KOPT-K1 (cell line): ENCODE data around the gene DCLK2.

Experiments used
- H3K27ac ChIP-seq: fragments of 200-600 bp; sonication (generic); 2 replicates; pipeline ENCODE4 v1.5.1; 2016; ENCODE audit warnings: antibody characterized with exemption, mild to moderate bottlenecking, low read depth, low read length; ENCODE audit not compliant: poor library complexity, severe bottlenecking
- H3K36me3 ChIP-seq: fragments of 200-600 bp; sonication (generic); 2 replicates; pipeline ENCODE4 v1.5.1; 2017; ENCODE audit warnings: antibody characterized with exemption, mild to moderate bottlenecking, low read length, moderate library complexity; ENCODE audit not compliant: insufficient read depth
- H3K9me3 ChIP-seq: fragments of 200-600 bp; sonication (generic); 2 replicates; pipeline ENCODE4 v1.5.1; 2017; ENCODE audit warnings: antibody characterized with exemption, low read length, mild to moderate bottlenecking; ENCODE audit not compliant: insufficient read depth, poor library complexity, severe bottlenecking

The DCLK2 gene

DNA sequence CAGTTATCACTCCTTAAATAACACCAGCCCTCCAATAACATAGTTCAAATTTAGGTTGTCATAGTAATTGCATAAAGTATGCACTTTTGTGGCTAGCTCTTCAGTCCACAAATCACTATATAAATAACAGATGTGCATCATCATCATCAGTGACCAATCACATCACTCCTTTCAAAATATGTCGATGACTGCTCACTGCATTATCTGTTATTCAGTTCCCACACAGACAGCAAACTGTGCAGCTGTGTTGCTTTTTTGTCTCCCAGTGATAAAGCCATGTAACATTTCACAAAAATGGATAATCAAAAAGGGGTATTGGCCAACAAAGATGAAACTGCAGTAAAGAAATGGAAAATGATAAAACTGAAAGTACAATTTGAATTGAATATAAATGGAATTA is 205.4 kb downstream of the DCLK2 start:
- no peak overlapping the region for H3K27ac ChIP-seq
- H3K9me3 ChIP-seq: no peaks in the 10 kb centered on the region
- no peaks in the 10 kb centered on the region for H3K36me3 ChIP-seq

DNA sequence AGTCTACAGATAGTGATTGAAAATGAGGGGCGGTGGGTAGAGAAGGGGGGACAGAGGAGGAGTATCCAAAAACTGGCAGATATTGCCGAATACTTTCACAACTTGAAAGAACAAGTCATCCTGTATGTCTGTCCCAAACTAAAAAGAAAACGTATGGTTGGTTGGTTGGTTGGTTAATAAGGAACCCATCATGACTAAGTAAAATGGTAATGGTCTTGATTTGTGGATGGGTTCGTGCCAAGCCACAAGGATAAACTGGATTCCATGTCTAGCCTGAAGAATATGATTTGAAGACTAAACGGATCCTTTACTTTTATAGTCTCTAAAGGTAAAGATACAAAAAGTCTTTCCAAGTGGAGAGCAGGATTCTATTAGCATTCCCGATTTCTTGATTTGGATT is 208.4 kb downstream of the DCLK2 start:
- H3K27ac ChIP-seq: no peak overlapping the region
- H3K36me3 ChIP-seq: no peaks in the 10 kb centered on the region
- H3K9me3 ChIP-seq: no peaks in the 10 kb centered on the region

DNA sequence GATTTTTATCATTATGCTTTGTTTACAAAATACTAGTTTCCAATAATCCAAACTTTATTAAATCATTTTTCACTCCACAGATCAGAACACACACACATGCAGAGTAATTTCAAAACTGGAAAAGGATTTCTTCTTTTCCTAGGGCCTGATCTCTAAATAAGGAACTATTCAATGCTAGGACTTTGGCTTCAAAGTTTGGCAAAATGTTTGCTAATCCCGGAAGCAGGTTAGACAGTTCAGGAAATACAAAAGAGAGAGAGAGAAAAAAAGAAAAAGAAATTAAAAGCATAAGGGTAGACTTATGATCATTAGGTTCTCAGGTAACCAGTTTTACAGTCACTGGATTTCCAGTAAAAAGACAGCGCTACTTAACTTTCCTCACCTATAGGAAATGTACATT is 211.0 kb downstream of the DCLK2 start:
- Histone ChIP-seq H3K36me3 (no peaks in the 10 kb centered on the region), H3K9me3 (no peaks in the 10 kb centered on the region), H3K27ac (no peak overlapping the region)

DNA sequence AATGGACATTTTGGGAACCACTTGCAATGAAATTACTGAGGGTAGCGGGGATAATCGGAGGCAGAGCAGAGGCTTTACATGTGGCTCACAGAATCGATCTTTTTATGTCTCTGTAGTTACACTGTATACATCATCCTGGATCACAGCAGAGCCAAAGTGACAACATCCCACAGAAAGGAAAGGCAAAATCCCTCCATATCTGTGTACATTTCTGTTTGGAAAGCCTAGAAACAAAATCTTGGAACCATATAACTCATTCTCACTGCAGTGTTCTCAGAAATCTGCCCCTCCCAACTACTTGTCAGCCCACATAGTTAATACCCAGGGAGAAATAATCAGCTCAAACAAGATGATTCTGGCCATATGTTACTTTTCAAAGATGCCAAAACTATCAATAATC is 211.6 kb downstream of the DCLK2 start:
- no peaks in the 10 kb centered on the region for H3K9me3 ChIP-seq
- H3K36me3 ChIP-seq: no peaks in the 10 kb centered on the region
- H3K27ac ChIP-seq: no peak overlapping the region

DNA sequence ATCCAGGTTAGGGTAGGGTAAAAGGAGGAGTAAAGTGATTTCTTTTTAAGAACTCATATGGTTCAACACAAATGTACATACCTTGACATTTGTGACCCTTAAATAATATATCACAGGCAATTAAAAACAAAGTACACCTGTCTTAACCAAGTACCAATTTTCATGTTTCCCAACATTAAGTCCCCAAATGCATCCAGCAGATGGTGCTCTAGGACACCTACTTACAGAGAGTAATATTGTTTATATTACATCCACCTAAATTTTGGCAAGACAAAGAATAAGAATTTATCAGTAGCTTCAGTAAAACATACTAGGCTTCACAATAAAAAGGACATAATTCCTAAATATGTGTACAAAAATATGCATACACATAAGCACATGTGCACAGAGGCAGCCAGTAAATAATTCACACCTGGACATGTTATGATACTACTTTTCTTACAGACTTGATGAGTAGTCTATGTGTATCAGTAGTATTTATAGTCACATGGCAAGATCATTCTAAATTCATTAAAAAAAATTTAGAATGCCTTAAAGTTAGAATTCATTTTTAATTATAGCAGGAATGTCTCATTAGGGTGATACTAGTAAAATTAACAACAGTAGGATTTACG is 219.7 kb downstream of the DCLK2 start:
- Histone ChIP-seq H3K9me3 (no peaks in the 10 kb centered on the region), H3K27ac (no peak overlapping the region), H3K36me3 (no peaks in the 10 kb centered on the region)

DNA sequence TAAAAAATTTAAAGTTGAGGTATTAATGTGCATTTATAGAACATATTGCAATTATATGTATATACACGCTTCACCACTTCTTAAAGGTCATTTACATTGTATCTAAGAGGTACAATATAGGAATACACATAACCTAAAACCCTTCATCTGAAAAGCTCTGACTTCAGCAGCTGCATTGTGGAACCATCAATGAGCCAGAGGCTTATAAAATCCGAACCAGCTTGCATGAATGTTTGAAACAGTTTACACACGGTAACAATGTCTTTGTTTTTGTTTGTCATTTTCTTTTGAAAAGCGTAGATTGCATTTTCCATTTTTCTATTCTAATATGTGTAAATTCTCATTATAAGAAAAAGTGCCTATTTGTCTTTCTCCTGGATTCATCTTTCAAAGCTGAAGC is 221.6 kb downstream of the DCLK2 start:
- Histone ChIP-seq H3K36me3 (no peaks in the 10 kb centered on the region), H3K9me3 (no peaks in the 10 kb centered on the region), H3K27ac (no peak overlapping the region)

DNA sequence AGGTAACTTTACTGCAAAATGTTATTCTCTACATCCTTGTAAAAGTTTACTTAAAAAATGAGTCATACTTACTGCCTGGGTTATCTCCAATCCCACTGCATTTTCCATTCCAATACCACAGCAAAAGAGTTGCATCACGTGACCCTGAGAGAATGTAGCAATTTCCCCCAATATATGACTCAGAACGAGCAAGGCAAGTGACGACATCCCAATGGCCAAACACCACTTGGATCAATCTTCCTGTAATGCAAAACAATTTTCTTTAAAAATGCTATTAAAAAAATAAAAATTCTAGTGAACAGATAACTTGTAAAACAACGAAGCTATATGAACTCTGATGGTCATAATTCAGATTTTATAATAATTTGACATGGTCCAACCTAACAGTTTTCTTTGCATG is 224.3 kb downstream of the DCLK2 start:
- H3K9me3 ChIP-seq: no peaks in the 10 kb centered on the region
- no peaks in the 10 kb centered on the region for H3K36me3 ChIP-seq
- H3K27ac ChIP-seq: no peak overlapping the region

DNA sequence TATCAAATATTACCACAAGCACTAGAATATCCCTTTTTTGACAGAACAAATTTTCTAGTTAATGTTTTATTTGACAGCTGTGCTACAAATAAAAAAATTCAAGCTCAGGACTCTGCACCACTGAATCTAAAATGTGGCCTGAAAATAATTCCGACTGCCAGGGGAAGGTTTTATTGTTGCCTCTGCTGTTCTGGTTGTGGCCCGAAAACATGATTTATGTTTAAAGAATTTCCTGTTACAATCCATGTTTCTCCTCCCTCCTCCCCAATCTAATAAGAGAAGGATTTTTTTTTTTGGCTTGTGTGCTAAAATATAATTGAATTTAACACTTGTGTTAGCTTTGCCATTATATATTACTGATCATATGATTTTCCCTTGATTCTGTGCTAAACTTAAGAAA is 227.8 kb downstream of the DCLK2 start:
- Histone ChIP-seq H3K27ac (no peak overlapping the region), H3K9me3 (no peaks in the 10 kb centered on the region), H3K36me3 (no peaks in the 10 kb centered on the region)

DNA sequence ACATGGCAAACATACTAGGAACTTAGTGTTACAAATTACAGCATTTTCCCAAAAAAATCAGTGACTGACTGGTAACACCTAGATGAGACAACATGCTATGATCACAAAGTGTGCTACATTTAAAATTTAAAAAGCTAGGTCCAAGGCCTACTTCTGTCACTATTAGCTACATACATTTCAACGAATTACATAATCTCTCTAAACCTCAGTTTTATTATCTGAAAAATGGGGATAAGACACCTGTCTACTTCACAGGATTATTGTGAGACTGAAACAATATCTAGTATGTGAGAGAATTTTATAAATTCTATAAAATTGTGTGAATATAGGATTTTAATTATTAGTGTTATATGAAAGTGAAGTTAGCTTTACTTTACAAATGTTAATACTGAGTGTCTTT is 228.5 kb downstream of the DCLK2 start:
- H3K27ac ChIP-seq: no peak overlapping the region
- no peaks in the 10 kb centered on the region for H3K36me3 ChIP-seq
- H3K9me3 ChIP-seq: no peaks in the 10 kb centered on the region
